Hematopoietic multipotent progenitor cell (in vitro differentiated cells): ENCODE measurements around the gene UTS2B. TPM values are rescaled to one million over a fixed set of nuclear protein-coding genes. Genes with fewer than 3 reads are reported as not detected.
A peak's percentile ranks its signal among the peaks of the same experiment; 100 is the strongest.
"Not testable (repeated sequence)": the region's sequence is repeated elsewhere in the genome, so short reads cannot be mapped to it uniquely, and the experiment has no call there.

Source experiments
- DNase-seq, 3 donors: peaks; one replicate each; pipeline ENCODE4 v3.0.0-alpha.2; 2011 to 2015; ENCODE audit warnings: low read depth in 2 of 3, low spot score in 2 of 3
- total RNA-seq: library from RNA; depleted of rRNA; stranded (reverse); fragments of >200 nt; gene quantifications from one replicate; pipeline ENCODE4 v1.2.3, GENCODE V29; 2012

UTS2B gene
- total RNA-seq, 1 donor = under 0.01 TPM

- no peak for DNase-seq
Observed at GRCh38 chr3:191283400-191283799, 46.9 kb downstream of the UTS2B start.

DNA sequence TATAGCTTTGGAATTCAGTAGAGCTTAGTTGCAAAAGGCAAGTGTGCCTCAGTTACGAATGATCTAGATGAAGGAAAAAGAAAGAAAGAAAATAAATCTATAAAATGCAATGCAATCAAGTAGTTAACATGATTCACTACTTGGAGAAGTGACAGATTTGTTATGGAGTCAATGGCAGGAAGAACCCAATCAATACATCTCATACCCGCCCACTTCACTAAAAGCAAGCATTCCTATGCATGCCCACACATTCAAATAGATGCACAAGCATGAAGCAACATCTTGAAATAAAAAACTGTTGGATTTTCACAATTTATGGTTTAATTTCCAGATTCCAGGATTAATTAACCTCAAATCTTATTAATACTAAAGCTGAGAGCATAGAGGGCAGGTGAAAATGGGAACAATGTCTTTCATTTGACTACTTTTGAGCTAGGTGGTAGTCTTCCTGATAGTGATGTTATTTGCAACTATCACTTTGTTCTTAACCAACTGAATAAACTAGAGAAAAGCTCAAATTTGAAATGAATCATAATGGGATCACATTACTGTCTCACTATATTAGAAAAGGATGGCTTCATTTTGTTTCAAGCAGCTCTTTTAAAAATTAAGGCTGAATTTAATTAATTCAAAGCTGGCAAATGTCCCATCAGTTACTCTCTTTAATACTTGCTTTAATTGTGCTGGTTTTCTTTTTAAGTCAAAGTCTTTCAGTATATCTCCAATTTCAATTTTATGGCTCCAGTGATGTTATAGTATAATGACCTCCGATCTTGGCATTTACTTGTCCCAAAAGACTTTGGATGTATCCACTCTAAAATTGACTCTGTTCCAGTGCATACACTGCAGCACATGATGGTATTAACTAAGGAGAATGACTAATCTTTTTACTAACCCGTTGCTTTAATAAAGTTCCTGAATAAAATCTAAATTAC lies 47.8 kb downstream of the UTS2B start:
- no peak for DNase-seq

DNA sequence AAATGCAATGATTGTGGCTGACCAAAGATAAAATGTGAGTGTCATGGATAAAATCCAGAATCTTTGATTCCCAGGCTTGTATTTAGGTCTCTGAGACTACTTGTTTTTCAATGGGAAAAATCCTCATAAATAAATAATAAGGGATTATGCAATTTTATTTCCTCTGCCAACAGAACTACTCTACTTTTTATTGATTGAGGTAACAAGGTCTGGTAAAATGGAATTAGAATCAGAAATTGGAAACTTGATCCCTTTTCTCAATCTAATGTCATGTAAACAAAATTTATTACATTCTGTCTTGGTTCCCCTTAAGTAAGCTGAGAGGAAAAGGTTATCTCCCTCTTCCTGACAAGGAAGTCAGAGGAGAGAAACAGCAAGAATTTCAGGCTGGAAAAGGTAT lies 49.4 kb downstream of the UTS2B start:
- DNase-seq = no peak

DNA sequence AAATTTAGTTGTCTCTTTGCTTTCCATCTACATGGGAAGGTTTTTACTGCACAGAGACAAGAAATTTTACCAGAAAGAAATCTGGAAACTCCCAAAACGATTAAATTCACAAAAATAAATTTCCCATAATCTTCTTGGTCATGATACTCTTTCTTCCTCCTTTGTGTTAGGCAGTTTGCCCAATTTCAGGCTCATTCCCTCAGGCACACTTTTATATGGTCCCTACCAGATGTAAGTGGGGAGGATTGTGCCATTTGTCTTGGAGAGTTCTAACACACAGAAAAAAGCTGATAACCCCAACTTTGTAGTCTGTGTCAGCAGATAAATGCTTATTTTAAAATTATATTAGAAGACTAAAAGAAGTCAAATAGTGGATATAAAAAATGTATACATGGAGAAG lies 50.2 kb downstream of the UTS2B start:
- DNase-seq = no peak

DNA sequence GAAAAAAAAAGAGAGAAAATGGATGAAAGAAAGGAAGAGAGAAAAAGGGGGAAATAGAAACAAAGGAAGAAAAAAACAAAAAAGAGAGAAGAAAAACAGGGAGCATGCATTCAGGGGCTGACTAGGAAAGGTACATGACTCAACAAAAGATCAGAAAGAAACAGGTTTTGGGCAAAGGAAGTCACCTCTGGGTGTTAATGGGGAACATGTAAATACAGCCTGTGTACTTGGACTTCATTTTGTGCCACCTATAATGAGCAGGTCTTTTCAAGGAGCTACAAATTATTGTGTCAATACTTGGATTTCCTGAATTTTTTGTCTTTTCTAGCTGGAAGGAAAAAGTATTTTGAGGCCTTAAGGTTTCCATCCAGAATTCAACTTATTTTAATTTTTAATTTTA lies 54.6 kb downstream of the UTS2B start:
- DNase-seq = no peak

DNA sequence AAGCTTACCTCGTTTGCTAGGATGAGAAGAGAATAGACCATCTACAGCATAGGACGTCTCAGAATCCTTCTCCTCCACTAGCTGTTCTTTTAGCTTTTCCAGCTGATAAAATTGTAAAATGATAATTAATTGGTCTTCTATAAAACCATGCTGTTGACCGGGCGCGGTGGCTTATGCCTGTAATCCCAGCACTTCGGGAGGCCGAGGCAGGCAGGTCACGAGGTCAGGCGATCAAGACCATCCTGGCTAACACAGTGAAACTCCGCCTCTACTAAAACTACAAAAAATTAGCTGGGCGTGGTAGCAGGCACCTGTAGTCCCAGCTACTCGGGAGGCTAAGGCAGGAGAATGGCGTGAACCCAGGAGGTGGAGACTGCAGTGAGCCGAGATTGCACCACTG lies 55.1 kb downstream of the UTS2B start:
- not testable (repeated sequence) for DNase-seq

DNA sequence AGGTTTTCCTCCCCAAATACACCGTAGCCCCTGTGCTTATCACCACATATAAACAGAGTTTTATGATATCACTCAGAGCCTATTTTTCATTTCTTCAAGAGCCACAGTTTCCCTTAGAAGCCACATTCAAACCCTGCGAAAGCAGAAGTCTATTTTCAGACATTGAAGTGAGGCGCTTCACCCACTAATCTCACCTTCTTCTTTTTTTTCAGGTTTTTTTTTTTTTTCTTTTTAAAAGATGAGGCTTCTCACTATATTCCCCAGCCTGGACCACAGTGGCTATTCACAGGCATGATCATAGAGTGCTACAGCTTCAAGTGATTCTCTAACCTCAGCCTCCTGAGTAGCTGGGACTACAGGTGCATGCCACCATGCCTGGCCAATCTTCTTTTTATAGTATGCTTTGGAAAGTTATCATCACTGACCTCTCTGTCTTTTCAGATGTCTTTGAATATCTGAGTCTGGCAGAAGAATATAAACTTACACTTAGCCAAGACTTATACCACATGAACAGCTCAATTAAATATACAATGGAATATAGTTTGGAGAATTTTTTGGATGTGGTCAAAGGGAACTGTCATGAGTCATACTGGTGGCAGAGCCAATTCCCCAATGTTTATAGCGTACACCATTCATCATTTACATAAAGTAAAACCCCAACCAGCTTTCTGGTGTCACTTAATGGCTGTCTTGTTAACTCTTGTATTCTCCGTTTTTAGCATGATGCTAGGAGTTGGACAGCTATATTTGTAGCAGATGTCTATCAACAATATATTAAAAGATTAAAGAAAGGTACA lies 60.8 kb downstream of the UTS2B start:
- DNase-seq = no peak

DNA sequence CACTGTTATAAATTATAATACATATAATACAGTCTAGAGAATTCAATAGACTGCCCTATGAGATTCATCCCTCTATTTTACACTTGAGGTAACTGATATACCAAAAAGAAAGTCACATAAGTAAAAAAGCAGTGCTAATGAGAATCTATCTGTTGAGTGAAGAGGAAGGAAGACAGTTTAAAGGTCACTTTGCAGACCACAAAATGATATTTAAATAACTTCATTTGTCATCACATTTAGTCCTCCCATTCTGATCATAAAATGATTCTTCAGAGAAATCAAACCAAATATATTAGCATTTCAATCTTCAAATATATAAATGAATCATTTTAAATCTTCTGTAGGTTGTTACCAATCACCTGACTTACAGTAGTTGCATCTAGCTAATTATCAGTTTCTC lies 61.6 kb downstream of the UTS2B start:
- DNase-seq = no peak

- DNase-seq = no peak
Observed at GRCh38 chr3:191263850-191264249, 66.5 kb downstream of the UTS2B start.

DNA sequence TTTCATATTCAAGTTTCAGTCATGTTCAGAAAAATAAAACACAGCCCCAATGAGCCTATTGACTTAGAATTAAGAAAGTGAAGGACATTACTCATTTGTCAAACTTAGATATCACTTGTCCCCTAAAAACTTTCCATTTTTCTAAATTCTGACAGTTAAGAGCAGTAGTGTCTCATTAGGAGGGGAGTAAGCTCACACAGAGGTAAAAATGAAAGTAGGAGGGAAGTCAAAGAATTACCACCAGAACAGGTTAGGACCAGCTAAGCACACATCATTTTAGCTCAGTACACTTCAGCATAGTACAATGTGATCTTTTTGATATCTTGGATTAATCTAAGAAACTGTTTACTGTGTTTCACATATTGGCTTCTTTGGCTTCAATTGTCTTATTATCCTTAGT lies 67.0 kb downstream of the UTS2B start:
- DNase-seq = no peak

- no peak for DNase-seq
Observed at GRCh38 chr3:191262650-191263049, 67.7 kb downstream of the UTS2B start.

GRCh38 chr3:191261304-191261638 lies 69.1 kb downstream of the UTS2B start:
- DNase-seq = no peak

DNA sequence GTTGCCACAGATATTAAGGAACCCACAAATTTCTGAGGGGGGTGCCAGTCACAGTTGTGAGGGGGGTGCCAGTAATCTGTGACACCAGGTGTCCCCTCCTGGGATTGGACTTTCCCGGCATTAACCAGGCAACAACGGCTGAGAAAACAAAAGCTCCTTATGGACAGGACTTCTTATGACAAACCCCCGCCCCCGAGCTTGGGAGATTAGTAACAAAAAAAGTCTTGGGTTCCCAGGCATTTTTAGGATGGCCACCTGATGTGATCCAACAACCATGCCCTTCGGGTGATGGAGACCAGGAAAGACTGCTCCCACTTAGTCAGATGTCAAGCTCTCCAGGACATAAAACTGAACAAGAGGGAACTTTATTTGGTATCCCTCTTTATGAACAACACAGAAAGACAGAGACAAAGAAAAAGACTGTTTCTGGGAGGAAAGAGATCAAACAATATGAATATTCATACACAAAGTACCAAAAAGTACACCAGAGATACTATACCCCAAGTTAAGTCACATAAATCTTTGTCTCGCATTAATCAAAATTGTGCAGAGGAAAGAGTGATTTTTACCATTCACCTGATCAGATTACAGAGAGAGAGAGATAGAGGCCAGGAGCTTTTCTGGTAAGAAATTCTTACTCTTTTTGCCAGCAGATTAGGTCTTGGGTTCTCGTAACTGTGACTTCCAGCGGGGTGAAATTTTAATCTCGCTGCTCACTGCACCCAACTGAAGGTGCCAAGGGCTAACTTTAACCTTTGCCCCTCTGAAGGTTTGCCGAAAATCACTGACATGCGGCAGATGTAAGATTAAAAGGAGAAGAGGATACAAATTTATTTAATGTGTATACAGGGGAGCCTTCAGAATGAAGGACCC lies 69.7 kb downstream of the UTS2B start:
- no peak for DNase-seq

GRCh38 chr3:191259486-191259885 lies 70.8 kb downstream of the UTS2B start:
- no peak for DNase-seq

GRCh38 chr3:191257286-191257685 lies 73.0 kb downstream of the UTS2B start:
- no peak for DNase-seq

GRCh38 chr3:191256405-191256804 lies 73.9 kb downstream of the UTS2B start:
- no peak for DNase-seq

DNA sequence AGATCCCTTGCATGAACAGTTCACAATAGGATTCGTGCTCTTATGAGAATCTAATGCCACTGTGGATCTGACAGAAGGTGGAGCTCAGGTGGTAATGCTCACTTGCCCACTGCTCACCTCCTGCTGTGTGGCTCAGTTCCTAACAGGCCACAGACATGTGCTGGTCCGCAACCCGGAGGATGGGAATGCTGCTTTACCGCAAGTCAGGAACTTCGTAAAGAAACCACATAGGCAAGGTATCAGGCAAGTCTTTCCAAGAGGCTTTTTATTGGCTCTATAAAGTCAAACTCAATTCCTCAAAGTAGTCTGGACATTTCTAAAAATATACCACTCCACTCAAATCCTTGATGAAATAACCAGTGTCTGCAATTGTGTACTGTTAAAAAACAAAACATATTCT lies 75.2 kb downstream of the UTS2B start:
- no peak for DNase-seq

- no peak for DNase-seq
Observed at GRCh38 chr3:191254098-191254873, 76.0 kb downstream of the UTS2B start.

DNA sequence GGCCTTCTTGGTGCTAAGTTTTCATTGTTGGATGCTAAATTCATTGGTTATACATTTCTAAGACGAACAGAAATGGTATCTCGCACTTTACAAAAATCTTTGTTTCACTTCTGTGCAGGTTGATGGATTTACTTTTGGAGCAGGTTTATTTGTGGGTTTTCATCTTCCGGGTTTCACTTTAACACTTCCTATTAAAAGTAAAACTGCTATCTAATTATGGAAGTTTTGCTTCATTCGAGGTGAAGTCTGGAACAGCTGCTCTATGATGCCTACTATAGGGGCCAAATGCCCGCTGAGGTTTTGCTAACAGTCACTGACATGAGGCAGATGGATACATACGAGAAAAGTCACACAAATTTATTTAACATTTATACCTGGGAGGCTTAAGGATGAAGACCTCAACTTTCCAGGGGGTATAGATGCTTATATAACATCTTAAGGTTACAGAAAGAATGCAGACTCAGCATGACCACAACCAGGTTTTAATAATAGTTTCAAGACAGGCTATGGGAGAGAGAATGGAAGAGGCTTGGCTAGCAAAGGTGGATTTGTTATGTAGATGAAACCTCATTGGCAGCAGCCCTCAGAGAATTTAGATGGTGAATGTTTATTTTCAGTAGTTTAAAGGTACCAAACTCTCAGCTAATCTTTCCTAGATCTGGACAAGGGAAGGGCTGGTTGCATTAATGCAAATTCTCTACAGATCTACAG lies 77.1 kb downstream of the UTS2B start:
- peak in 1 of 3 donors; percentile 9 for DNase-seq

DNA sequence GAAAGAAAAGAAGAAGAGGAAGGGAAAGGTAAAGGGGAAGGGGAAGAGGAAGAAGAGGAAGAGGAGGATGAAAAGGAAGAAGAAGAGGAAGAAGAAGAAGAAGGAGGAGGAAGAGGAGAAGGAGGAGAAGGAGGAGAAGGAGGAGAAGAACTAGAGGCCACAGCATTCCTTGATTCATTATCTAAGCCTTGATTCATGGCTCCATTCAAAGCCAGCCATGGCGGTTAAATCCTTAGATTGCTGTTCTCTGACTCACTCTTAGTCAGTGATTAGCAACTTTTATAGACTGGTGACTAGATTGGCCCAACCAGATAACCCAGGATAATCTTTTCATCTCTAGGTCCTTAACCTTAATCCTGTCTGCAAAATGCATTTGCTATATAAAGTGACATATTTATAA lies 83.7 kb downstream of the UTS2B start:
- DNase-seq = no peak
